Mesenchymal stem cell (in vitro differentiated cells and primary cell): ENCODE results near the gene TLE3.

ENCODE experiments used
- DNase-seq: peaks from one replicate; pipeline ENCODE4 v3.0.0-alpha.2; 2013
- H2AFZ ChIP-seq: one replicate; pipeline ENCODE4 v1.6.1; 2013; ENCODE audit warnings: low read depth, mild to moderate bottlenecking, control low read depth, inconsistent platforms, low read length, moderate library complexity
- H2AK5ac ChIP-seq: 2 replicates; pipeline ENCODE4 v1.6.1; 2013; ENCODE audit warnings: low read length, moderate library complexity, mild to moderate bottlenecking, inconsistent platforms; ENCODE audit not compliant: severe bottlenecking
- H2BK120ac ChIP-seq: one replicate; pipeline ENCODE4 v1.6.1; 2013; ENCODE audit warnings: low read depth, mild to moderate bottlenecking, inconsistent platforms, low read length, moderate library complexity
- H2BK12ac ChIP-seq, 2 experiments: one replicate each; pipeline ENCODE4 v1.6.1; 2013; ENCODE audit warnings: inconsistent platforms in 2 of 2, low read length in 2 of 2, mild to moderate bottlenecking in 2 of 2, moderate library complexity in 2 of 2, control low read depth in 1 of 2
- H2BK15ac ChIP-seq: one replicate; pipeline ENCODE4 v1.6.1; 2013; ENCODE audit warnings: mild to moderate bottlenecking, low read depth, inconsistent platforms; ENCODE audit not compliant: poor library complexity, severe bottlenecking
- H2BK5ac ChIP-seq: 2 replicates; pipeline ENCODE4 v1.6.1; 2013; ENCODE audit warnings: low read depth, mild to moderate bottlenecking, low read length, control low read depth, inconsistent platforms; ENCODE audit not compliant: poor library complexity, severe bottlenecking
- H3K14ac ChIP-seq, 2 experiments: one replicate each; pipeline ENCODE4 v1.6.1; 2013; ENCODE audit warnings: inconsistent platforms in 2 of 2, low read length in 2 of 2, control low read depth in 1 of 2, mild to moderate bottlenecking in 1 of 2, moderate library complexity in 1 of 2
- H3K18ac ChIP-seq, 2 experiments: one replicate each; pipeline ENCODE4 v1.6.1; 2013; ENCODE audit warnings: inconsistent platforms in 2 of 2, low read length in 2 of 2, control low read depth in 1 of 2, low read depth in 1 of 2, mild to moderate bottlenecking in 1 of 2
- H3K23ac ChIP-seq, 2 experiments: one replicate each; pipeline ENCODE4 v1.6.1; 2013; ENCODE audit warnings: inconsistent platforms in 2 of 2, low read length in 2 of 2, mild to moderate bottlenecking in 2 of 2, moderate library complexity in 2 of 2, control low read depth in 1 of 2
- H3K27ac ChIP-seq: 2 replicates; pipeline ENCODE4 v1.5.1; 2013; ENCODE audit warnings: mild to moderate bottlenecking, moderate library complexity, low read length, control low read depth, inconsistent platforms; ENCODE audit not compliant: poor library complexity, severe bottlenecking
- H3K27me3 ChIP-seq, 2 experiments: 2 replicates each; pipeline versions ENCODE4 v1.6.1 to v1.7.0; 2013; ENCODE audit warnings: low read length in 2 of 2, mild to moderate bottlenecking in 2 of 2, moderate library complexity in 2 of 2, control low read depth in 1 of 2, inconsistent platforms in 1 of 2; ENCODE audit not compliant: control insufficient read depth in 1 of 2, insufficient read depth in 1 of 2
- H3K36me3 ChIP-seq, 2 experiments: 2 replicates each; pipeline versions ENCODE4 v1.6.1 to v1.7.0; 2013; ENCODE audit warnings: low read length in 2 of 2, control low read depth in 1 of 2, inconsistent platforms in 1 of 2, low read depth in 1 of 2, mild to moderate bottlenecking in 1 of 2; ENCODE audit not compliant: insufficient read depth in 2 of 2, control insufficient read depth in 1 of 2
- H3K4ac ChIP-seq, 2 experiments: one replicate each; pipeline ENCODE4 v1.6.1; 2013; ENCODE audit warnings: inconsistent platforms in 2 of 2, low read length in 2 of 2, mild to moderate bottlenecking in 2 of 2, moderate library complexity in 2 of 2, control low read depth in 1 of 2, low read depth in 1 of 2
- H3K4me1 ChIP-seq: 2 replicates; pipeline ENCODE4 v1.6.1; 2013; ENCODE audit warnings: low read depth, low read length, control low read depth; ENCODE audit not compliant: control insufficient read depth, insufficient read depth
- H3K4me2 ChIP-seq: 2 replicates; pipeline ENCODE4 v1.6.1; 2013; ENCODE audit warnings: low read length, mild to moderate bottlenecking, inconsistent platforms; ENCODE audit not compliant: poor library complexity, severe bottlenecking
- H3K4me3 ChIP-seq, 2 experiments: 2 replicates each; pipeline versions ENCODE4 v1.5.1 to v1.7.0; 2013; ENCODE audit warnings: low read length in 2 of 2, mild to moderate bottlenecking in 2 of 2, control low read depth in 1 of 2, low read depth in 1 of 2; ENCODE audit not compliant: insufficient read depth in 1 of 2
- H3K79me1 ChIP-seq: replicated peaks from 2 replicates; pipeline ENCODE4 v1.6.1; 2013; ENCODE audit warnings: mild to moderate bottlenecking, control low read depth, low read length, inconsistent platforms; ENCODE audit not compliant: poor library complexity, severe bottlenecking
- H3K9ac ChIP-seq: 2 replicates; pipeline ENCODE4 v1.7.0; 2013; ENCODE audit warnings: mild to moderate bottlenecking, low read length, moderate library complexity
- H3K9me3 ChIP-seq: 2 replicates; pipeline ENCODE4 v1.7.0; 2013; ENCODE audit warnings: mild to moderate bottlenecking, low read length; ENCODE audit not compliant: control insufficient read depth
- H4K8ac ChIP-seq: one replicate; pipeline ENCODE4 v1.6.1; 2013; ENCODE audit warnings: inconsistent platforms, mild to moderate bottlenecking, low read length, moderate library complexity
- H4K91ac ChIP-seq: one replicate; pipeline ENCODE4 v1.6.1; 2013; ENCODE audit warnings: mild to moderate bottlenecking, low read length, inconsistent platforms
- WGBS: methylation state at CpG from one replicate; pipeline ENCODE4 v1.1.7; 2013; ENCODE audit warnings: mixed read lengths; 5-methylcytosine and 5-hydroxymethylcytosine counted together

Gene TLE3

GRCh38 chr15:70059476-70060213 lies 38.1 kb downstream of the TLE3 start:
- no peak overlapping the region for H2AFZ ChIP-seq
- no peak overlapping the region for H3K4me2 ChIP-seq
- H3K36me3 ChIP-seq: peaks cover 90 to 92% of the 10 kb centered on the region in 2 experiments
- no peak for DNase-seq
- H3K18ac ChIP-seq: no peak overlapping the region
- H2BK5ac ChIP-seq: no peak overlapping the region
- no peak overlapping the region for H3K14ac ChIP-seq
- peak overlapping the region; percentile 2 for H4K91ac ChIP-seq
- no peaks in the 10 kb centered on the region for H3K27me3 ChIP-seq
- H2BK12ac ChIP-seq: no peak overlapping the region
- H3K9ac ChIP-seq: no peak overlapping the region
- no peak overlapping the region for H3K27ac ChIP-seq
- no peak overlapping the region for H2BK15ac ChIP-seq
- no peak overlapping the region for H3K4ac ChIP-seq
- H2BK120ac ChIP-seq: no peak overlapping the region
- peaks cover 8% of the 10 kb centered on the region for H3K79me1 ChIP-seq
- H2AK5ac ChIP-seq: no peak overlapping the region
- H3K23ac ChIP-seq: no peak overlapping the region
- H3K4me3 ChIP-seq: no peak overlapping the region
- WGBS: 94% methylated on average over 8 of the region's 8 CpGs
- no peak overlapping the region for H4K8ac ChIP-seq
- peaks cover 31% of the 10 kb centered on the region for H3K4me1 ChIP-seq
- no peaks in the 10 kb centered on the region for H3K9me3 ChIP-seq

GRCh38 chr15:70058642-70059360 lies 38.9 kb downstream of the TLE3 start:
- H4K91ac ChIP-seq: no peak overlapping the region
- no peaks in the 10 kb centered on the region for H3K27me3 ChIP-seq
- no peak overlapping the region for H3K4ac ChIP-seq
- no peak overlapping the region for H2BK15ac ChIP-seq
- WGBS: 97% methylated on average over 11 of the region's 11 CpGs
- no peak overlapping the region for H3K9ac ChIP-seq
- no peak overlapping the region for H3K4me2 ChIP-seq
- peaks cover 90 to 96% of the 10 kb centered on the region in 2 experiments for H3K36me3 ChIP-seq
- H2BK120ac ChIP-seq: no peak overlapping the region
- no peak overlapping the region for H3K18ac ChIP-seq
- no peak overlapping the region for H3K14ac ChIP-seq
- H3K23ac ChIP-seq: no peak overlapping the region
- H3K4me1 ChIP-seq: peaks cover 31% of the 10 kb centered on the region
- H3K9me3 ChIP-seq: no peaks in the 10 kb centered on the region
- DNase-seq: no peak
- H3K79me1 ChIP-seq: peaks cover 10% of the 10 kb centered on the region
- H2AFZ ChIP-seq: no peak overlapping the region
- no peak overlapping the region for H4K8ac ChIP-seq
- no peak overlapping the region for H3K27ac ChIP-seq
- no peak overlapping the region for H2BK12ac ChIP-seq
- no peak overlapping the region for H3K4me3 ChIP-seq
- H2BK5ac ChIP-seq: no peak overlapping the region
- no peak overlapping the region for H2AK5ac ChIP-seq

GRCh38 chr15:70057931-70058641 lies 39.6 kb downstream of the TLE3 start:
- Histone ChIP-seq H4K91ac (no peak overlapping the region), H3K27ac (no peak overlapping the region), H3K79me1 (peaks cover 7% of the 10 kb centered on the region), H3K27me3 (no peaks in the 10 kb centered on the region), H3K14ac (no peak overlapping the region), H2BK12ac (no peak overlapping the region), H2BK15ac (no peak overlapping the region), H3K4me1 (peaks cover 29% of the 10 kb centered on the region), H3K18ac (no peak overlapping the region), H3K23ac (no peak overlapping the region), H3K36me3 (peaks cover 92 to 96% of the 10 kb centered on the region in 2 experiments), H2AK5ac (no peak overlapping the region), H4K8ac (no peak overlapping the region), H3K4ac (no peak overlapping the region), H3K4me3 (no peak overlapping the region), H2AFZ (no peak overlapping the region), H3K9ac (no peak overlapping the region), H3K4me2 (no peak overlapping the region), H3K9me3 (no peaks in the 10 kb centered on the region), H2BK120ac (no peak overlapping the region), H2BK5ac (no peak overlapping the region)
- WGBS: 95% methylated on average over 19 of the region's 21 CpGs
- no peak for DNase-seq

GRCh38 chr15:70056091-70056680 lies 41.5 kb downstream of the TLE3 start:
- no peak overlapping the region for H3K4me2 ChIP-seq

More at GRCh38 chr15:70056091-70056680, 41.5 kb downstream of the TLE3 start:
- Histone ChIP-seq H3K4ac (no peak overlapping the region), H3K18ac (no peak overlapping the region), H3K27ac (no peak overlapping the region), H3K14ac (no peak overlapping the region), H2AFZ (no peak overlapping the region), H3K79me1 (peaks cover 5% of the 10 kb centered on the region), H2BK12ac (no peak overlapping the region), H4K91ac (no peak overlapping the region), H3K4me3 (no peak overlapping the region), H3K23ac (no peak overlapping the region), H2BK15ac (no peak overlapping the region), H3K4me1 (peaks cover 15% of the 10 kb centered on the region), H2AK5ac (no peak overlapping the region), H2BK120ac (no peak overlapping the region), H3K27me3 (no peaks in the 10 kb centered on the region), H3K9ac (no peak overlapping the region), H3K36me3 (peaks cover 91 to 99% of the 10 kb centered on the region in 2 experiments), H3K9me3 (no peaks in the 10 kb centered on the region), H4K8ac (no peak overlapping the region), H2BK5ac (no peak overlapping the region)
- DNase-seq: no peak
- WGBS: 96% methylated on average over 9 of the region's 9 CpGs
